C4-2B (cell line): ENCODE results near the gene SLC4A4.

Experiments used
- H3K27ac ChIP-seq: fragments of 450-650 bp; 2 replicates; pipeline ENCODE4 v1.5.1; 2017
- CTCF ChIP-seq: fragments of 450-650 bp; conservative IDR thresholded peaks from 2 replicates; pipeline ENCODE4 v1.5.1; 2017; ENCODE audit warnings: mild to moderate bottlenecking
- ZFX ChIP-seq: fragments of 450-650 bp; IDR thresholded peaks from 2 replicates; pipeline ENCODE4 v1.6.1; 2017

SLC4A4 gene

GRCh38 chr4:71355971-71356370 lies 17.2 kb downstream of the SLC4A4 start:
- no peak overlapping the region for H3K27ac ChIP-seq

GRCh38 chr4:71356924-71357663 lies 18.3 kb downstream of the SLC4A4 start:
- TF ChIP-seq ZFX (no peak), CTCF (no peak)
- H3K27ac ChIP-seq, result no peak overlapping the region

More at GRCh38 chr4:71355971-71356370, 17.2 kb downstream of the SLC4A4 start:
- TF ChIP-seq ZFX (no peak), CTCF (no peak)

- no peak for TF ChIP-seq ZFX
- TF ChIP-seq CTCF, result no peak
- H3K27ac ChIP-seq, result no peak overlapping the region
Observed at GRCh38 chr4:71360844-71361243, 22.0 kb downstream of the SLC4A4 start.

- TF ChIP-seq ZFX (no peak), CTCF (no peak)
- no peak overlapping the region for H3K27ac ChIP-seq
Observed at GRCh38 chr4:71361476-71361875, 22.7 kb downstream of the SLC4A4 start.

- no peak overlapping the region for H3K27ac ChIP-seq
Observed at GRCh38 chr4:71366766-71367165, 27.9 kb downstream of the SLC4A4 start.

GRCh38 chr4:71367546-71367945 lies 28.7 kb downstream of the SLC4A4 start:
- TF ChIP-seq CTCF (no peak), ZFX (no peak)
- H3K27ac ChIP-seq, result no peak overlapping the region

More at GRCh38 chr4:71366766-71367165, 27.9 kb downstream of the SLC4A4 start:
- no peak for TF ChIP-seq CTCF

- no peak overlapping the region for H3K27ac ChIP-seq
- TF ChIP-seq ZFX, result no peak
- no peak for TF ChIP-seq CTCF
Observed at GRCh38 chr4:71368906-71369305, 30.1 kb downstream of the SLC4A4 start.
